H1 (cell line): ENCODE measurements around the gene AGXT2. TPM values are rescaled to one million over a fixed set of nuclear protein-coding genes. Genes with fewer than 3 reads are reported as not detected.

Source experiments
- SP2 ChIP-seq: IDR thresholded peaks from 2 replicates; pipeline ENCODE4 v1.6.1; 2012; ENCODE audit warnings: mild to moderate bottlenecking, low read length, inconsistent platforms
- polyA plus RNA-seq, 7 experiments: library from polyadenylated mRNA; depleted of rRNA in 3 of 7; stranded (reverse) in 5 of 7; unstranded in 2 of 7; fragments of >200 nt in 5 of 7; fragments of 200-250 nt in 2 of 7; gene quantifications; 1 replicate in 5 of 7; 2 replicates in 1 of 7; 4 replicates in 1 of 7; pipeline versions ENCODE4 v1.2.1 to v1.2.3, GENCODE V29; 2011 to 2013; ENCODE audit warnings: missing spikeins in 2 of 7, mixed read lengths in 2 of 7
- total RNA-seq: library from RNA; stranded (reverse); fragmentation: NEBNext Ultra II Directional; extraction: Animal tissue kit (Norgen Biotek cat#: 25700); gene quantifications from 2 replicates; pipeline ENCODE4 v1.2.1, GENCODE V29; 2021

The AGXT2 gene
- total and polyA plus RNA-seq, 2 of the 8 experiments (the other 6 are each of a cell fraction or from before 2014, with no cell fraction given): not detected

DNA sequence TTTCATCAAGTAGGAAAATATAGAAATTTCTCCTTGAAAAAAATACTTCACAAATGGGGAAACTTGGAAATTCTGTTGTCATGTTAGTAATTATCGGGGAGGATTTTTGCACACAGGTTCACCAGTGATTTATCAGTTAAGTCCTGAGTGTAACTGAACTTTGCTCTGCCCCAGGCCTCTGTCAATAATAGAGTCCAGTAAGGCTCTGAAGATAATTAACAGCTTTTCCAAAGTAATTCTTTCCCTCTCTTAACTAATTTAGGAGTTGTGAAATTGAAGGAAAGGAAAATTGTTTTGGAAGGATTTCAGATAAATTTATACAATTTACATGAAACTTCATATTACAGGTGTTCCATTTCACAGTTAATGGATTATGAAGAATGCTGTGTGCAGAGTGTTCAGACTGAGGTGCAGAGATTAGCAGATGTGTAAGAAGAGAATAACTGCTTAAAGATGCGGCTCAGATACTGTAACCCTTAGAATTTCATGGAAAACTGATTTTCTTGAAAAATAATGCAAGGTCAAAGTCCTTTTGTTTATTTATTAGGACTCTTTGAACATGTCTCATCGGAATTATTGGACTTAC, 2.9 kb upstream of the AGXT2 start (continued):
- TF ChIP-seq SP2: no peak
